Measurements from ENCODE around the gene SPATA3.

Gene SPATA3

DNA sequence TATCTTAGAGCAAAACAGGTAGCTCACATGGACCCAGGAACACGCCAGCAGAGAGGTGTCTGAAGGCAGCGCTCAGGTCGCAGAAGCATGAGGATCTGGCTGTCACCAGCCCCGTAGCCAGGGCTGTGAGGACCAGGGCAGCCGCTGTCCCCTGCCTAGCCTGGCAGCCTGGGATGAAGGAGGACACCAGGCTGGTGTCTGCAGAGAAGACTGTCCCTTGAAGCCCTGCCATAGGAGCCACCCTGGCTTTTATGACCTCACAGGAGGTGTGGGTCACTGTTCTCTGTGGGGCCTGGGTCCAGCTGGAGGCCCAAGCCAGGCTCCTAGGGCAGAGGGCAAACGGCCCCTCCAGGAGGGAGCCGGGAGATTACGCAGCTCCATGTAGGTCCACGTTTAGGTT lies at the start of gene SPATA3:
TSS of gene SPATA3 (plus strand) at position 301 of the 400 bp plus-strand sequence. CDS start 113 bp downstream, outside the sequence.
- DNase-seq (ENCODE audit: low spot score): no peak
- TF ChIP-seq, protein P1, sequence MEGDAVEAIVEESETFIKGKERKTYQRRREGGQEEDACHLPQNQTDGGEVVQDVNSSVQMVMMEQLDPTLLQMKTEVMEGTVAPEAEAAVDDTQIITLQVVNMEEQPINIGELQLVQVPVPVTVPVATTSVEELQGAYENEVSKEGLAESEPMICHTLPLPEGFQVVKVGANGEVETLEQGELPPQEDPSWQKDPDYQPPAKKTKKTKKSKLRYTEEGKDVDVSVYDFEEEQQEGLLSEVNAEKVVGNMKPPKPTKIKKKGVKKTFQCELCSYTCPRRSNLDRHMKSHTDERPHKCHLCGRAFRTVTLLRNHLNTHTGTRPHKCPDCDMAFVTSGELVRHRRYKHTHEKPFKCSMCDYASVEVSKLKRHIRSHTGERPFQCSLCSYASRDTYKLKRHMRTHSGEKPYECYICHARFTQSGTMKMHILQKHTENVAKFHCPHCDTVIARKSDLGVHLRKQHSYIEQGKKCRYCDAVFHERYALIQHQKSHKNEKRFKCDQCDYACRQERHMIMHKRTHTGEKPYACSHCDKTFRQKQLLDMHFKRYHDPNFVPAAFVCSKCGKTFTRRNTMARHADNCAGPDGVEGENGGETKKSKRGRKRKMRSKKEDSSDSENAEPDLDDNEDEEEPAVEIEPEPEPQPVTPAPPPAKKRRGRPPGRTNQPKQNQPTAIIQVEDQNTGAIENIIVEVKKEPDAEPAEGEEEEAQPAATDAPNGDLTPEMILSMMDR (IDR thresholded peaks at IDR 0.05; ENCODE audit: extremely low read depth, missing control alignments): no peak

DNA sequence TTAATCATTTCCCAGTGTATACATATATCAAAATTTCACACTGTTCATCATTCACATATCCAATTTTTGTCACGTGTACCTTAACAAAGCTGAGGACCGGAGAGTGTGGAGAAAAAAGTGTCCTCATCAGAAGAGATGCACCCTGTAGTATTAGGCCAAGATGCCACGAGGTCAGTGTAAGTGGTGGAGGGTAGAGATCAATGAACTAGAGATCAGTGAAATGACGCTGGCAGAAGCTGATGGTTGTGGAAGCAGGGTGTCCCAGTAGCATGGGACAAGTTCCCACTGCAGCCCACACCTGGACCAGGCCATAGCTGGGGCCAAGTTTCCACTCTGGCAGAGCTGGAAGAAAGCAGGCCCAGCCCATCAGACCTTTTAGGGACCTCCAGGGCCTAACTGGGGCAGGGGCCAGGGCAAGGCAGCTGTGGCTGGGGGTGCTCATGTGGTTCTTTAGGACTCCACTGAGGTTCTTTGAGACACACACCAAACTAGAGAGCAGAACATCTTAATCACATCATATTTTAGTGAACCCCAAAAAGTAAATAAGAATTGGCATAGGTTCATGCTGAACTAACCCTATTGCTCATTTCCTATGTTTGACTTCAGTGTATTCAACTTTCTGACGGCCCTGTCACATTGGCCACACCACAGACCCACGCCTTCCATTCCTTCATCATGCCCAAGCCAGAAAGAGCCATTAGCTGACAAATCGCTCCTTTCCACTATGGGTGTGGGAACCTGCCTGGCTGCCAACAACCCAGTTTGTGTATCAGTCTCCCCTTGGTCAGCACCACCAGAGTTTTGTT lies 49.3 kb upstream of the SPATA3 start:
- DNase-seq (ENCODE audit: low spot score): no peak
- TF ChIP-seq, protein P1 (IDR thresholded peaks at IDR 0.05; ENCODE audit: extremely low read depth, missing control alignments): no peak

DNA sequence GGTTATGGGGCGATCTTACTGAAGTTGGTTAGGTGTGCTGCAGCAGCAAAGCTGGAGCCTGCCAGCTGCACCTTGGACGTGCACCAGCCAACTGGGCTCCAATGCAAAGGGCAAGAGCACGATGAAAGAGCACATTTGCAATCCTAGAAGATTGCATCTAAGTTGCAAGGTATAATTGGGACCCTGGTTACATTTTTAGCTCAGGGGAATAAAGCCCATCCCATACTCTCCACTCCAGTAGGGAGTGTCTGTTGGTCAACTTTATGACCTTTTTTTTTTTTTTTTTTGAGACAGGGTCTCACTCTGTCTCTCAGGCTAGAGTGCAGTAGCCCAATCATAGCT lies 48.7 kb upstream of the SPATA3 start:
- TF ChIP-seq, protein P1 (IDR thresholded peaks at IDR 0.05; ENCODE audit: extremely low read depth, missing control alignments): no peak
- no peak for DNase-seq (ENCODE audit: low spot score)

DNA sequence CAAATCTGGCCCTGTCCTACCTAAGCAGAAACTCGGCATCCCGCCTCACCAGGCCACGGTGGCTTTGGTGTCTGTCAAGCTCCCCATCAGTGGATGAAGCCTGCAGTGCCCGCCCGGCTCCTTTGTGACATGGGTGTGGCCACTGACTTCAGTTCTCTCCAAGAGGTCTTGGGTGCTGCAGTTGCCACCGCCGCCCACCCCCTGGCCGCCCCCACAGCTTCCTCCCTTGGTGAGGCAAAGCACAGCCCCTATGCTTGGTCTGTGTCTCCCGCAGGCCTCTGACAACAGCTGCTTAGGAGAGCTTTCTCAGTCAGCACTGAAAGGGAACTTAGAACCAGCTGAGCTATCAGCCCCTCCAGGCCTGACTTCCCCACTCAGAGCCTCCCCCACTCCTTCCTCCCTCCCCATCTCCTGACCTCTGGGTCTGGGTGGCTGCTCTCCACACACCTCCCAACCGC lies 48.0 kb upstream of the SPATA3 start:
- TF ChIP-seq, protein P1 (IDR thresholded peaks at IDR 0.05; ENCODE audit: extremely low read depth, missing control alignments): no peak

DNA sequence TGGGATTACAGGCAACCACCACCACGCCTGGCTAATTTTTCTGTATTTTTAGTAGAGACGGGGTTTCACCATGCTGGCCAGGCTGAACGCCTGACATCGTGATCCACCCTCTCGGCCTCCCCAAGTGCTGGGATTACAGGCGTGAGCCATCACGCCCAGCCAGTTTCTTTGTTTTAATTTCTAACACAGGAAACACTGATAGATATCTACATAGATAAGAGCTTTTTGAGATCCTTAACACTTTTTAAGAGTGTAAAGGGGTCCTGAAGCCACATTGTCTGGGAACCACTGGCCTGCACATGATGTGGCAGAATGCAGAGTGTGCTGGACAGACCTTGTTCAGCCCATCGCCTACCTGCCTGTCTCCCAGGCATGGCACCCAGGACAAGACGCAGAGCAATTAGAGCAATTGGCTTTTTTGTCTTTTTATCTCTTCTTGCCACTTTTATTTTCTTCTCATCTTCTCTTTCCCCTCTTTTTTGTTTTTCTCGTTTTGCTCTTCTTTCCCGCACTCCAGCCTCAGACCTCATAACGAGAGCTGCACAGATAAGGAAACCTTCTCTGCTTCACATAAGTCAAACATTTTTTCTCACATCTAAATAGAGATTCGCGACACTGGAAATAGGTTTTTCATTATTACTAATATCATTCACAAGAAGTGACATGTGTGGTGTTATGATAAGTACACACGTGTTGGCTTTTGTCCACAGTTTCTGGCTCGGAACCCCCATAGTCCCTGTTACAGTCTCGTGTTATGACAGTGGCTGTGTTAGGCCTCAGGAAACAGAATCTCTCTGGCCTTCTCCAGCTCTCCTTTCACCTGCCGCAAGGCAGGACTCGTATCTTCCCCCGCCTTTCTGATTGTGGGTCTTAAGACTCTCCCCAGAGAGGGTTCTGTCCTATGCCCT lies 45.7 kb upstream of the SPATA3 start:
- TF ChIP-seq, protein P1 (IDR thresholded peaks at IDR 0.05; ENCODE audit: extremely low read depth, missing control alignments): no peak
- DNase-seq (ENCODE audit: low spot score): peak; percentile 61

More for the DNA sequence above, 48.0 kb upstream of the SPATA3 start:
- DNase-seq (ENCODE audit: low spot score): peak; percentile 53

DNA sequence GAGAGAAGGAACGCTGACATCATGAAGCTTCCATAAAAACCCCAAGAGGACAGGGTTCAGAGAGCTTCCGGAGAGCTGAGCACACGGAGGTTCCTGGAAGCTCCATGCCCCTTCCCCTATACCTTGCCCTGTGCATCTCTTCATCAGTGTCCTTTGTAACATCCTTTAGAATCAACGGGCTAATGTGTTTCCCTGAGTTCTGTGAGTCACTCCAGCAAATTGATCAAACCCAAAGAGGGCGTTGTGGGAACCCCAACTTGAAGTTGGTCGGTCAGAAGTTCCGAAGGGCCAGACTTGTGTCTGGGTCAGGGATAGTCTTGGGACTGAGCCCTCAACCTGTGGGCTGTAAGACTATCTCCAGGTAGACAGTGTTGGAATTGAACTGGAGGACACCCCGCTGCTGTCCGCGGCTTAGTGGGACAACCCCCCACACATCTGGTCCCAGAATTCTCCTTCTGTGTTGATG lies 45.0 kb upstream of the SPATA3 start:
- DNase-seq (ENCODE audit: low spot score): no peak
- TF ChIP-seq, protein P1 (IDR thresholded peaks at IDR 0.05; ENCODE audit: extremely low read depth, missing control alignments): no peak

DNA sequence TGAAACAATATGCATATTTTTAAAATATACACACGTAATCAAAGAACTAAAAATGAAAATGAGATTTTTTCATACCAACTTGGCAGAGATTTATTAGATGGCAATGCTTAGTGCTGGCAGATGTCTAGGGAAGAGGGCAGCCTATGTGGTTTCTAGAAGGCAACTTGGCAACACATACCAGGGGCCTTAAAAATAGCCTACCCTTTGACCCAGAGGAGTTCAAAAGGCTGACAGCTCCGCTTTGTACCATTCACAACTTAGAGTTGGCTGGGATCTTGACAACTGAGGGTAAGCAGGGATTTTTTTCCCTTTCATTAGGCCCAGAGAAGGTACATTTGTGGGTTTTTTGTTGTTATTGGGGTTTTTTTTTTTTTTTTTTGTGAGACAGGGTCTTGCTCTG lies 44.5 kb upstream of the SPATA3 start:
- no peak for DNase-seq (ENCODE audit: low spot score)
- TF ChIP-seq, protein P1 (IDR thresholded peaks at IDR 0.05; ENCODE audit: extremely low read depth, missing control alignments): no peak

Measured in GM20000 (cell line).